ENCODE measurements around the gene NAV3. TPM values are rescaled to one million over a fixed set of nuclear protein-coding genes. Genes with fewer than 3 reads are reported as not detected.

Gene NAV3
- polyA plus RNA-seq, 3 donors = 0.11 TPM; not detected in 2

DNA sequence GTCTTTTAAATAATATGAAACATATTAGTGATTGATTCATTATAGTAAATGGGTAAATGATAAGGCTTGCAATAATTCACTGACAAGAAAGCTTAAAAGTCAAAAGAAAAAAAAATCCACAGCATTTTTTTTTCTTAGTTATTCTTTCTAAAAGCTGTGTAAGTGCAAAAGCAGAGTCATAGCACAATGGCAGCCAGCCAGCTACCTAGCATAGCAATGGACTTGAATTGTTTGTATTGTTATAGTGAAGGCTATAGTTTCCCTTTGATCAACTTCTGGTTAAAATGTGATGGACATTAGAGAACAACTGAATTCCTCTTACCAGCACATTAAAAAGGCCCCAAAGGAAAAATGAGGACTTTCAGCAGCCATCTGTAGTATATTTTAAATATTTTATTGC lies 232.1 kb downstream of the NAV3 start:
- no peak overlapping the region for H3K9ac ChIP-seq (ENCODE audit: insufficient read depth, low read length, poor library complexity, severe bottlenecking)
- no peaks in the 10 kb centered on the region for H3K9me3 ChIP-seq (replicated peaks in 1 of 2; ENCODE audit: control insufficient read depth in 1 of 2, insufficient read depth in 1 of 2, low read length in 2 of 2)
- no peaks in the 10 kb centered on the region for H3K4me1 Mint-ChIP-seq
- no peak for DNase-seq
- no peak overlapping the region for H3K4me3 Mint-ChIP-seq
- TF ChIP-seq, protein P1, sequence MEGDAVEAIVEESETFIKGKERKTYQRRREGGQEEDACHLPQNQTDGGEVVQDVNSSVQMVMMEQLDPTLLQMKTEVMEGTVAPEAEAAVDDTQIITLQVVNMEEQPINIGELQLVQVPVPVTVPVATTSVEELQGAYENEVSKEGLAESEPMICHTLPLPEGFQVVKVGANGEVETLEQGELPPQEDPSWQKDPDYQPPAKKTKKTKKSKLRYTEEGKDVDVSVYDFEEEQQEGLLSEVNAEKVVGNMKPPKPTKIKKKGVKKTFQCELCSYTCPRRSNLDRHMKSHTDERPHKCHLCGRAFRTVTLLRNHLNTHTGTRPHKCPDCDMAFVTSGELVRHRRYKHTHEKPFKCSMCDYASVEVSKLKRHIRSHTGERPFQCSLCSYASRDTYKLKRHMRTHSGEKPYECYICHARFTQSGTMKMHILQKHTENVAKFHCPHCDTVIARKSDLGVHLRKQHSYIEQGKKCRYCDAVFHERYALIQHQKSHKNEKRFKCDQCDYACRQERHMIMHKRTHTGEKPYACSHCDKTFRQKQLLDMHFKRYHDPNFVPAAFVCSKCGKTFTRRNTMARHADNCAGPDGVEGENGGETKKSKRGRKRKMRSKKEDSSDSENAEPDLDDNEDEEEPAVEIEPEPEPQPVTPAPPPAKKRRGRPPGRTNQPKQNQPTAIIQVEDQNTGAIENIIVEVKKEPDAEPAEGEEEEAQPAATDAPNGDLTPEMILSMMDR (IDR thresholded peaks at IDR 0.05) = no peak
- no peak overlapping the region for H3K4me3 ChIP-seq (replicated peaks in 1 of 3; ENCODE audit: low read depth in 2 of 3, low read length in 3 of 3)
- peaks cover 0 to 3% (median 0%) of the 10 kb centered on the region in 7 donors for H3K9me3 Mint-ChIP-seq
- H3K79me2 ChIP-seq (ENCODE audit: insufficient read depth, low read length) = no peaks in the 10 kb centered on the region
- no peak overlapping the region for H3K27ac ChIP-seq (ENCODE audit: low read depth in 1 of 2, low read length in 2 of 2)
- intact Hi-C loops (cut with micrococcal nuclease) = no loop called here
- no peak overlapping the region for H3K4me2 ChIP-seq (replicated peaks; ENCODE audit: extremely low read depth, low read length, poor library complexity, severe bottlenecking)
- no peak overlapping the region for H2AFZ ChIP-seq (ENCODE audit: insufficient read depth, low read depth, low read length, poor library complexity, severe bottlenecking)
- no peaks in the 10 kb centered on the region for H3K27me3 ChIP-seq (ENCODE audit: control insufficient read depth in 2 of 2, insufficient read depth in 2 of 2, low read length in 2 of 2)
- no peak overlapping the region for H3K27ac Mint-ChIP-seq
- no peaks in the 10 kb centered on the region for H3K4me1 ChIP-seq (ENCODE audit: control insufficient read depth in 1 of 2, insufficient read depth in 2 of 2, low read length in 2 of 2)
- no peaks in the 10 kb centered on the region for H4K20me1 ChIP-seq (ENCODE audit: insufficient read depth, low read length)
- peaks cover 0 to 2% (median 1%) of the 10 kb centered on the region in 3 donors for H3K27me3 Mint-ChIP-seq (ENCODE audit: low read depth in 3 of 3)
- no peaks in the 10 kb centered on the region for H3K36me3 Mint-ChIP-seq
- no peaks in the 10 kb centered on the region for H3K36me3 ChIP-seq (replicated peaks in 1 of 2; ENCODE audit: control insufficient read depth in 1 of 2, insufficient read depth in 2 of 2, low read length in 2 of 2)

DNA sequence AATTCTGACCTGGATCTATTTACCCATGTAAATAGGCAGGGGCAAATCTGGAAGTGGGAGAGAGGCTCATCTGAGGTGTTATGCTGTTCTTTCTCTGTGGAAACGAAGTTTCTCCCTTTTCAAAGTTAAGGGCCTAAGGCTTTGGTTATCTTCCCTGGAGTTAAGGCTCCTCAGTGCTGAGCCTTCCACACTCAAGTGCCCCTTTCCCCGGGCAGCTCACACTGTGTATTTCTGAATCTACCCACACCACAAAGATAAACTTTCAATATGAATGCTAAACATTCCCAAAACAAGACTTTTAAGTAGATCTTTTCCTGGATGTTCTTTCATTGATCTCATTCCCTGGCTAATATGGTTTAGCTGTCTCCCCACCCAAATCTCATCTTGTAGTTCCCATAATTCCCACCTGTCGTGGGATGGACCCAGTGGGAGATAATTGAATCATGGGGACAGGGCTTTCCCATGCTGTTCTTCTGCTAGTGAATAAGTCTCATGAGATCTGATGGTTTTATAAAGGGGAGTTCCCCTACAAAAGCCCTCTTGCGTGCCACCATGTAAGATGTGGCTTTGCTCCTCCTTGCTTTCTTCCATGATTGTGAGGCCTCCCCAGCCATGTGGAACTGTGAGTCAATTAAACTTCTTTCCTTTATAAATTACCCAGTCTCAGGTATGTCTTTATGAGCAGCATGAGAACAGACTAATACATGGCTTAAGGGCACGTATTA lies 251.1 kb downstream of the NAV3 start:
- Mint-ChIP-seq H3K4me3 (peak overlapping the region in 1 of 2 donors; percentile 32), H3K27ac (no peak overlapping the region), H3K36me3 (no peaks in the 10 kb centered on the region), H3K4me1 (no peaks in the 10 kb centered on the region), H3K27me3 (ENCODE audit: low read depth in 3 of 3) (peaks cover 0 to 1% (median 0%) of the 10 kb centered on the region in 3 donors), H3K9me3 (peaks cover 0 to 4% (median 2%) of the 10 kb centered on the region in 7 donors)
- Histone ChIP-seq H3K9ac (ENCODE audit: insufficient read depth, low read length, poor library complexity, severe bottlenecking) (no peak overlapping the region), H3K9me3 (replicated peaks in 1 of 2; ENCODE audit: control insufficient read depth in 1 of 2, insufficient read depth in 1 of 2, low read length in 2 of 2) (no peaks in the 10 kb centered on the region), H3K27ac (ENCODE audit: low read depth in 1 of 2, low read length in 2 of 2) (no peak overlapping the region), H2AFZ (ENCODE audit: insufficient read depth, low read depth, low read length, poor library complexity, severe bottlenecking) (no peak overlapping the region), H3K79me2 (ENCODE audit: insufficient read depth, low read length) (no peaks in the 10 kb centered on the region), H3K36me3 (replicated peaks in 1 of 2; ENCODE audit: control insufficient read depth in 1 of 2, insufficient read depth in 2 of 2, low read length in 2 of 2) (no peaks in the 10 kb centered on the region), H3K4me2 (replicated peaks; ENCODE audit: extremely low read depth, low read length, poor library complexity, severe bottlenecking) (no peak overlapping the region), H3K4me3 (replicated peaks in 1 of 3; ENCODE audit: low read depth in 2 of 3, low read length in 3 of 3) (no peak overlapping the region), H3K4me1 (ENCODE audit: control insufficient read depth in 1 of 2, insufficient read depth in 2 of 2, low read length in 2 of 2) (no peaks in the 10 kb centered on the region), H4K20me1 (ENCODE audit: insufficient read depth, low read length) (no peaks in the 10 kb centered on the region), H3K27me3 (ENCODE audit: control insufficient read depth in 2 of 2, insufficient read depth in 2 of 2, low read length in 2 of 2) (no peaks in the 10 kb centered on the region)
- WGBS (ENCODE audit: insufficient coverage) = 92% methylated on average over 2 of the region's 5 CpGs
- intact Hi-C loops (cut with micrococcal nuclease) = no loop called here
- no peak for DNase-seq
- TF ChIP-seq, protein P1 (IDR thresholded peaks at IDR 0.05) = no peak

Data from CD14-positive monocyte (primary cell).